ENCODE data around the gene GAST. TPM values are rescaled to one million over a fixed set of nuclear protein-coding genes. Genes with fewer than 3 reads are reported as not detected.

The GAST gene
- total and polyA plus RNA-seq, 10 of the 15 experiments (the other 5 are each of a cell fraction or from before 2014, with no cell fraction given), result not detected

DNA sequence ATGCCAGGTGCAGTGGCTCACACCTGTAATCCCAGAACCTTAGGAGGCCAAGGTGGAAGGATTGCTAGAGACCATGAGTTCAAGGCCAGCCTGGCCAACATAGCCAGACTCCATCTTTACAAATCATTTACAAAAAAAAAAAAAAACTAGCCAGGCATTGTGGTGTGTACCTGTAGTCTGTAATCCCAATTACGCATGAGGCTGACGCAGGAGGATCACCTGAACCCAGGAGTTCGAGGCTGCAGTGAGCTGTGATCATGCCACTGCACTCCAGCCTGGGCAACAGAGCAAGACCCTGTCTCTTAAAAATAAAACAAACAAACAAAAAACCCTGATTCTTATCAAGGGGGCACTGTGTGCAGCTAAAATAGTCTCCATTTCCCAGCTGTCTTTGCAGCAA, 39.2 kb downstream of the GAST start:
- intact Hi-C loops (cut with micrococcal nuclease; ENCODE audit: unreplicated experiment), result no loop called here
- ChIA-PET CTCF (interaction anchor here (1.0 kb wide), 1 partner anchor 51 kb away, joined by 3 read pairs; no protein-coding TSS in a partner anchor), RAD21 (ENCODE audit: unreplicated experiment) (no interaction called here), SMC1A (ENCODE audit: uncharacterized antibody, unreplicated experiment) (no interaction called here), POLR2A (no interaction called here)
- no TSS peak for BruUV-seq (replicated peaks)
- ATAC-seq (no peak), DNase-seq (ENCODE audit: low read depth, low spot score) (no peak), FAIRE-seq (no peak)
- TF ChIP-seq POLR2AphosphoS5 (IDR thresholded peaks at IDR 0.05; ENCODE audit: low read length) (no peak), ZNF217 (IDR thresholded peaks at IDR 0.05) (no peak), HDGF (IDR thresholded peaks at IDR 0.05) (no peak), MEF2B (IDR thresholded peaks at IDR 0.05; ENCODE audit: partially characterized antibody, poor library complexity, severe bottlenecking) (no peak), MTA2 (IDR thresholded peaks at IDR 0.05; ENCODE audit: low read depth) (no peak), ZNF687 (IDR thresholded peaks at IDR 0.05) (no peak), JUNB (IDR thresholded peaks at IDR 0.05) (no peak), YY1 (IDR thresholded peaks at IDR 0.05; ENCODE audit: low read depth, low read length) (no peak), EP300 (IDR thresholded peaks at IDR 0.05; ENCODE audit: borderline replicate concordance in 1 of 2, control insufficient read depth in 1 of 2, low read depth in 2 of 2, low read length in 2 of 2) (no peak), RFX5 (IDR thresholded peaks at IDR 0.05; ENCODE audit: low read depth, low read length) (no peak), POLR2AphosphoS2 (IDR thresholded peaks at IDR 0.05; ENCODE audit: low read depth, low read length) (no peak)
- TF ChIP-seq, protein P1, sequence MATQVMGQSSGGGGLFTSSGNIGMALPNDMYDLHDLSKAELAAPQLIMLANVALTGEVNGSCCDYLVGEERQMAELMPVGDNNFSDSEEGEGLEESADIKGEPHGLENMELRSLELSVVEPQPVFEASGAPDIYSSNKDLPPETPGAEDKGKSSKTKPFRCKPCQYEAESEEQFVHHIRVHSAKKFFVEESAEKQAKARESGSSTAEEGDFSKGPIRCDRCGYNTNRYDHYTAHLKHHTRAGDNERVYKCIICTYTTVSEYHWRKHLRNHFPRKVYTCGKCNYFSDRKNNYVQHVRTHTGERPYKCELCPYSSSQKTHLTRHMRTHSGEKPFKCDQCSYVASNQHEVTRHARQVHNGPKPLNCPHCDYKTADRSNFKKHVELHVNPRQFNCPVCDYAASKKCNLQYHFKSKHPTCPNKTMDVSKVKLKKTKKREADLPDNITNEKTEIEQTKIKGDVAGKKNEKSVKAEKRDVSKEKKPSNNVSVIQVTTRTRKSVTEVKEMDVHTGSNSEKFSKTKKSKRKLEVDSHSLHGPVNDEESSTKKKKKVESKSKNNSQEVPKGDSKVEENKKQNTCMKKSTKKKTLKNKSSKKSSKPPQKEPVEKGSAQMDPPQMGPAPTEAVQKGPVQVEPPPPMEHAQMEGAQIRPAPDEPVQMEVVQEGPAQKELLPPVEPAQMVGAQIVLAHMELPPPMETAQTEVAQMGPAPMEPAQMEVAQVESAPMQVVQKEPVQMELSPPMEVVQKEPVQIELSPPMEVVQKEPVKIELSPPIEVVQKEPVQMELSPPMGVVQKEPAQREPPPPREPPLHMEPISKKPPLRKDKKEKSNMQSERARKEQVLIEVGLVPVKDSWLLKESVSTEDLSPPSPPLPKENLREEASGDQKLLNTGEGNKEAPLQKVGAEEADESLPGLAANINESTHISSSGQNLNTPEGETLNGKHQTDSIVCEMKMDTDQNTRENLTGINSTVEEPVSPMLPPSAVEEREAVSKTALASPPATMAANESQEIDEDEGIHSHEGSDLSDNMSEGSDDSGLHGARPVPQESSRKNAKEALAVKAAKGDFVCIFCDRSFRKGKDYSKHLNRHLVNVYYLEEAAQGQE (IDR thresholded peaks at IDR 0.05; ENCODE audit: low read depth, low read length), result no peak
- TF ChIP-seq, protein P2, sequence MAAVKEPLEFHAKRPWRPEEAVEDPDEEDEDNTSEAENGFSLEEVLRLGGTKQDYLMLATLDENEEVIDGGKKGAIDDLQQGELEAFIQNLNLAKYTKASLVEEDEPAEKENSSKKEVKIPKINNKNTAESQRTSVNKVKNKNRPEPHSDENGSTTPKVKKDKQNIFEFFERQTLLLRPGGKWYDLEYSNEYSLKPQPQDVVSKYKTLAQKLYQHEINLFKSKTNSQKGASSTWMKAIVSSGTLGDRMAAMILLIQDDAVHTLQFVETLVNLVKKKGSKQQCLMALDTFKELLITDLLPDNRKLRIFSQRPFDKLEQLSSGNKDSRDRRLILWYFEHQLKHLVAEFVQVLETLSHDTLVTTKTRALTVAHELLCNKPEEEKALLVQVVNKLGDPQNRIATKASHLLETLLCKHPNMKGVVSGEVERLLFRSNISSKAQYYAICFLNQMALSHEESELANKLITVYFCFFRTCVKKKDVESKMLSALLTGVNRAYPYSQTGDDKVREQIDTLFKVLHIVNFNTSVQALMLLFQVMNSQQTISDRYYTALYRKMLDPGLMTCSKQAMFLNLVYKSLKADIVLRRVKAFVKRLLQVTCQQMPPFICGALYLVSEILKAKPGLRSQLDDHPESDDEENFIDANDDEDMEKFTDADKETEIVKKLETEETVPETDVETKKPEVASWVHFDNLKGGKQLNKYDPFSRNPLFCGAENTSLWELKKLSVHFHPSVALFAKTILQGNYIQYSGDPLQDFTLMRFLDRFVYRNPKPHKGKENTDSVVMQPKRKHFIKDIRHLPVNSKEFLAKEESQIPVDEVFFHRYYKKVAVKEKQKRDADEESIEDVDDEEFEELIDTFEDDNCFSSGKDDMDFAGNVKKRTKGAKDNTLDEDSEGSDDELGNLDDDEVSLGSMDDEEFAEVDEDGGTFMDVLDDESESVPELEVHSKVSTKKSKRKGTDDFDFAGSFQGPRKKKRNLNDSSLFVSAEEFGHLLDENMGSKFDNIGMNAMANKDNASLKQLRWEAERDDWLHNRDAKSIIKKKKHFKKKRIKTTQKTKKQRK (IDR thresholded peaks at IDR 0.05; ENCODE audit: low read depth, low read length), result no peak
- Histone ChIP-seq H3K36me3 (ENCODE audit: control insufficient read depth in 2 of 2, insufficient read depth in 2 of 2, low read length in 1 of 2) (peaks cover 0 to 2% of the 10 kb centered on the region in 2 experiments; a peak in 1 of 4 replicates), H3K27ac (ENCODE audit: control insufficient read depth, insufficient read depth) (no peak overlapping the region), H3K27me3 (replicated peaks in 1 of 2; ENCODE audit: control insufficient read depth in 2 of 2, insufficient read depth in 2 of 2, low read length in 1 of 2) (no peaks in the 10 kb centered on the region), H3K4me2 (ENCODE audit: control insufficient read depth, insufficient read depth) (no peak overlapping the region), H3K9ac (ENCODE audit: control insufficient read depth, insufficient read depth, low read length) (no peak overlapping the region), H3K4me3 (no peak overlapping the region), H3K79me2 (ENCODE audit: control insufficient read depth, insufficient read depth, low read length) (no peaks in the 10 kb centered on the region), H4K20me1 (ENCODE audit: control insufficient read depth, insufficient read depth) (no peaks in the 10 kb centered on the region), H3K9me3 (replicated peaks; ENCODE audit: control insufficient read depth, insufficient read depth, low read length) (no peaks in the 10 kb centered on the region), H2AFZ (ENCODE audit: control insufficient read depth, low read depth, low read length) (no peak overlapping the region), H3K4me1 (ENCODE audit: control insufficient read depth, insufficient read depth, low read length) (no peaks in the 10 kb centered on the region)
- in situ Hi-C loops (cut with MboI), result no loop called here
- whole genome bisulfite sequencing (ENCODE audit: insufficient coverage, insufficient replicate concordance, low lambda C conversion rate, missing lambda C conversion rate), result 20% methylated on average over 3 of the region's 3 CpGs

All from GM12878 (cell line).